ENCODE measurements around the gene ZNF280A.
"Not testable (repeated sequence)": the region's sequence is repeated elsewhere in the genome, so short reads cannot be mapped to it uniquely, and the experiment has no call there.

ZNF280A gene

GRCh38 chr22:22510833-22511232, 9.2 kb downstream of the ZNF280A start:
- not testable (repeated sequence) for DNase-seq

GRCh38 chr22:22509912-22510311, 10.2 kb downstream of the ZNF280A start:
- DNase-seq, result not testable (repeated sequence)

- DNase-seq, result peak in 13 of 14 donors; percentile 5 to 76 (median 37)
Observed at GRCh38 chr22:22508274-22509176, 11.5 kb downstream of the ZNF280A start, which contains the start of gene ZNF280B. ZNF280B (minus strand) TSS chr22:22508742; CDS start chr22:22489398, 19,344 bp downstream.

GRCh38 chr22:22507743-22508273, 12.3 kb downstream of the ZNF280A start:
- DNase-seq, result no peak

- no peak for DNase-seq
Observed at GRCh38 chr22:22506736-22507135, 13.3 kb downstream of the ZNF280A start.

GRCh38 chr22:22498267-22498666, 21.8 kb downstream of the ZNF280A start:
- no peak for DNase-seq

- DNase-seq, result not testable (repeated sequence)
Observed at GRCh38 chr22:22491589-22491988, 28.5 kb downstream of the ZNF280A start.

- no peak for DNase-seq
Observed at GRCh38 chr22:22488736-22489135, 31.3 kb downstream of the ZNF280A start.

- no peak for DNase-seq
Observed at GRCh38 chr22:22487869-22488597, 32.0 kb downstream of the ZNF280A start.

GRCh38 chr22:22487059-22487458, 33.0 kb downstream of the ZNF280A start:
- DNase-seq, result no peak

- no peak for DNase-seq
Observed at GRCh38 chr22:22486132-22486899, 33.8 kb downstream of the ZNF280A start.

- DNase-seq, result no peak
Observed at GRCh38 chr22:22485524-22485923, 34.5 kb downstream of the ZNF280A start.

- DNase-seq, result no peak
Observed at GRCh38 chr22:22484023-22484422, 36.0 kb downstream of the ZNF280A start.

- no peak for DNase-seq
Observed at GRCh38 chr22:22480940-22481339, 39.1 kb downstream of the ZNF280A start.

GRCh38 chr22:22479999-22480532, 40.0 kb downstream of the ZNF280A start:
- no peak for DNase-seq

GRCh38 chr22:22479116-22479515, 41.0 kb downstream of the ZNF280A start:
- no peak for DNase-seq

GRCh38 chr22:22478470-22478869, 41.6 kb downstream of the ZNF280A start:
- DNase-seq, result no peak

- no peak for DNase-seq
Observed at GRCh38 chr22:22474733-22475132, 45.3 kb downstream of the ZNF280A start.

- DNase-seq, result not testable (repeated sequence)
Observed at GRCh38 chr22:22471104-22471503, 49.0 kb downstream of the ZNF280A start.

- no peak for DNase-seq
Observed at GRCh38 chr22:22469527-22469926, 50.5 kb downstream of the ZNF280A start.

- DNase-seq, result not testable (repeated sequence)
Observed at GRCh38 chr22:22468794-22469469, 51.1 kb downstream of the ZNF280A start.
